Stimulated activated CD8-positive, alpha-beta memory T cell treated with anti-CD3 and anti-CD28 coated beads, Interleukin-12 subunit alpha, Interleukin-12 subunit beta, amount 100 ng/mL, for 24 hours (primary cell): ENCODE results near the gene CLSTN2.

Experiments used
- DNase-seq: peaks from one replicate; pipeline ENCODE4 v3.0.0-alpha.2; 2020; ENCODE audit errors: extremely low read depth

Gene CLSTN2

GRCh38 chr3:140284372-140284771 lies 349.4 kb downstream of the CLSTN2 start:
- DNase-seq = no peak

- no peak for DNase-seq
Observed at GRCh38 chr3:140285380-140285779, 350.4 kb downstream of the CLSTN2 start.

- no peak for DNase-seq
Observed at GRCh38 chr3:140288595-140288994, 353.6 kb downstream of the CLSTN2 start.

GRCh38 chr3:140290105-140290504 lies 355.1 kb downstream of the CLSTN2 start:
- no peak for DNase-seq

- DNase-seq = no peak
Observed at GRCh38 chr3:140292170-140292569, 357.2 kb downstream of the CLSTN2 start.

- DNase-seq = no peak
Observed at GRCh38 chr3:140292684-140293083, 357.7 kb downstream of the CLSTN2 start.

- no peak for DNase-seq
Observed at GRCh38 chr3:140294058-140294457, 359.1 kb downstream of the CLSTN2 start.

GRCh38 chr3:140296796-140297352 lies 361.9 kb downstream of the CLSTN2 start:
- no peak for DNase-seq

- no peak for DNase-seq
Observed at GRCh38 chr3:140298043-140298442, 363.1 kb downstream of the CLSTN2 start.

GRCh38 chr3:140298569-140299070 lies 363.6 kb downstream of the CLSTN2 start:
- DNase-seq = no peak

- no peak for DNase-seq
Observed at GRCh38 chr3:140303875-140304274, 368.9 kb downstream of the CLSTN2 start.

GRCh38 chr3:140308535-140308934 lies 373.6 kb downstream of the CLSTN2 start:
- DNase-seq = no peak

GRCh38 chr3:140311428-140311827 lies 376.4 kb downstream of the CLSTN2 start:
- DNase-seq = no peak

GRCh38 chr3:140315955-140316354 lies 381.0 kb downstream of the CLSTN2 start:
- no peak for DNase-seq

GRCh38 chr3:140316466-140316865 lies 381.5 kb downstream of the CLSTN2 start:
- DNase-seq = no peak

- no peak for DNase-seq
Observed at GRCh38 chr3:140316868-140317400, 381.9 kb downstream of the CLSTN2 start.

GRCh38 chr3:140319739-140320138 lies 384.8 kb downstream of the CLSTN2 start:
- DNase-seq = no peak

GRCh38 chr3:140323561-140323960 lies 388.6 kb downstream of the CLSTN2 start:
- DNase-seq = no peak

GRCh38 chr3:140332131-140332530 lies 397.1 kb downstream of the CLSTN2 start:
- no peak for DNase-seq

- DNase-seq = no peak
Observed at GRCh38 chr3:140334132-140334929, 399.3 kb downstream of the CLSTN2 start.

- no peak for DNase-seq
Observed at GRCh38 chr3:140336465-140336864, 401.5 kb downstream of the CLSTN2 start.

- no peak for DNase-seq
Observed at GRCh38 chr3:140338916-140339315, 403.9 kb downstream of the CLSTN2 start.

- DNase-seq = no peak
Observed at GRCh38 chr3:140341203-140341602, 406.2 kb downstream of the CLSTN2 start.
